ENCODE results near the gene SFXN1.

SFXN1 gene

GRCh38 chr5:175466700-175467318 is 11.6 kb upstream of the SFXN1 start:
- DNase-seq (ENCODE audit: low spot score) = peak; percentile 37

- DNase-seq (ENCODE audit: low spot score) = no peak
These were observed 10.2 kb upstream of the SFXN1 start for GRCh38 chr5:175467983-175468690.

DNA sequence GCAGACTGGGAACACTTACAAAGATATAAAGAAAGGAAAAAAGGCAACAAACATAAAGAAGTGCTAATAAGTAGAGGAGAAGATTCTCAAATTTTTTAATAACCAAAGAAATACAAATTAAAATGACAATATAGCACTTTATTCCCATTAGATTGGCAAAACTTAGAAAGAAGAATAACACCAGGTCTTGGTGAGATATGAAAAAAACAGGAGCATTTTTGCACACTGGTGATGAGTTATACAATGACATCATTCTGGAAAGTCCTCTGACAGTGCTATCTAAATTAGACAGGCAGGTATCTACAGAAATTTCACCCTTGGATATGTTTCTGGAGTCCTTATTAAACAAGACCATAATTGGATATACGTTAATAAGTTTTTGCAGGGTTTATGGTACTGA is 9.5 kb upstream of the SFXN1 start:
- DNase-seq (ENCODE audit: low spot score) = no peak

DNA sequence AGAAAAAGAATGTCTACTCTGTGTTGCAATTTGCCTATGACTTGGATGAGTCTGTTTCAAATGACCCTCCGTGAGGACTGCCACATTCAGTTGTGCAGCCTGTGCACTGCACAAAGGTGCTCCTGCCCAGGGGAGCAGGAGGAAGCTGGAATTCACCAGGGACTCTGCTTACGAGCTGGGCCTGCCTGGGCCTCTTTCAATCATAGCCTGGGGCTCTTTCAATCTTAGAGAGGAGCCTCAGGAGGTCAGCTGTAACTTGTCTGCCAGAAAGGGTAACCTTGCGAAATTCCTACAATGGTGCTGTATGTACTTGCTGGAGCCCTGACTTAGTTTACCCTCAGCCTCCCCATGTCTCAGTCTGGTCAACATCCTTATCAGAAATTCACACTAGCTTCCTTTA is 8.4 kb upstream of the SFXN1 start:
- DNase-seq (ENCODE audit: low spot score) = no peak

DNA sequence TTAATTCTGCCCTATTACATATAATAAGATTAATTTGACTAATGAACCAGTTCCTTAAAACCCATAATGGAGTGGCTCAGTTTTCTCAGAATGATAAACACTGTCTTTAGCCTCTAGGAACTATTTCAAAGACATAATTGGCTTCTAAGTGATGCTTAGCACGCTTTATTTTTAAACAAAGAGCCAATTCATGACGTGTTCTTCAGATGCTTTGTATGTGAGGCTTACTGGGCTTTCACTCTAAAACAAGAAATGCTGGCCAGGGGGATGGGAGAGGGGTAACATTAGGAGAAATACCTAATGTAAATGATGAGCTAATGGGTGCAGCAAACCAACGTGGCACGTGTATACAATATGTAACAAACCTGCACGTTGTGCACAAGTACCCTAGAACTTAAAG is 7.6 kb upstream of the SFXN1 start:
- no peak for DNase-seq (ENCODE audit: low spot score)

- no peak for DNase-seq (ENCODE audit: low spot score)
These were observed 7.2 kb upstream of the SFXN1 start for GRCh38 chr5:175471196-175471595.

GRCh38 chr5:175471628-175472027 is 6.7 kb upstream of the SFXN1 start:
- DNase-seq (ENCODE audit: low spot score) = no peak

GRCh38 chr5:175472378-175472777 is 6.0 kb upstream of the SFXN1 start:
- DNase-seq (ENCODE audit: low spot score) = no peak

DNA sequence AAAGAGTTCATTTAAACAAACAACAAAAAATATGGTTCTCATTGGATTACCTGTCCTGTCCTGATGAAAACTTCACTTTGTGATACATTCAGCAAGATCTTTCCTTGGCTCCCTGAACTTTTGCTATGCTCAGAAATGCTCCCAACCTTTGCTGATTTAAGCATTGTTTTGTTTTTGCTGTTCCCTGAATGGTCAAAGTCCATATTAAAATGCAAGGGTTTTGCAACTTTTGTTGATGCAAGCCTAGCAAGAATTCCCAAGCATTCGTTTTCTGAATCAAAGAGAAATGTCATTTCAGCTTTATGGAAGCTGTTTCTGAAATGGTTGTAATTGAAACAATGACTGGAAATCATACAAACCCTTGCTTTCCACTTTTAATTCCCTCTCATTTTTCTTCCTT is 3.1 kb upstream of the SFXN1 start:
- DNase-seq (ENCODE audit: low spot score) = no peak

GRCh38 chr5:175477440-175477839 is 920 bp upstream of the SFXN1 start:
- no peak for DNase-seq (ENCODE audit: low spot score)

DNA sequence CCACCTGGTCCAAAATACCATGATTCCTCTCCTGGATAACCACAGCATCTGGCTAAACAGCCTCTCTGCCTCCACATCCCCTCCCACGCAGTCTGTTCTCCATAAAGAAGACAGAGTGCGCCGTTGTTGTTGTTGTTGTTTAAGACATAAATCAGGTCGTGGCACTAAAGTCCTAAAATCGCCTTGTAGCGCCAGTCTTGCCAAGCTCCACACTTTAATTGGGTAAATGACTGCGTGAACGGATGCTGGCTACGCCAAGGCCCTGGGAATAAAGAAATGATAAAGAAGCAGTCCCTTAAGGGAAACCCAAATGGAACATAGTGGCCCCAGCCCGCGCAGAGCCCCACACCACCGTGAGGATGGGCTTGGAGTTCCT is 364 bp upstream of the SFXN1 start:
- DNase-seq (ENCODE audit: low spot score) = no peak

DNA sequence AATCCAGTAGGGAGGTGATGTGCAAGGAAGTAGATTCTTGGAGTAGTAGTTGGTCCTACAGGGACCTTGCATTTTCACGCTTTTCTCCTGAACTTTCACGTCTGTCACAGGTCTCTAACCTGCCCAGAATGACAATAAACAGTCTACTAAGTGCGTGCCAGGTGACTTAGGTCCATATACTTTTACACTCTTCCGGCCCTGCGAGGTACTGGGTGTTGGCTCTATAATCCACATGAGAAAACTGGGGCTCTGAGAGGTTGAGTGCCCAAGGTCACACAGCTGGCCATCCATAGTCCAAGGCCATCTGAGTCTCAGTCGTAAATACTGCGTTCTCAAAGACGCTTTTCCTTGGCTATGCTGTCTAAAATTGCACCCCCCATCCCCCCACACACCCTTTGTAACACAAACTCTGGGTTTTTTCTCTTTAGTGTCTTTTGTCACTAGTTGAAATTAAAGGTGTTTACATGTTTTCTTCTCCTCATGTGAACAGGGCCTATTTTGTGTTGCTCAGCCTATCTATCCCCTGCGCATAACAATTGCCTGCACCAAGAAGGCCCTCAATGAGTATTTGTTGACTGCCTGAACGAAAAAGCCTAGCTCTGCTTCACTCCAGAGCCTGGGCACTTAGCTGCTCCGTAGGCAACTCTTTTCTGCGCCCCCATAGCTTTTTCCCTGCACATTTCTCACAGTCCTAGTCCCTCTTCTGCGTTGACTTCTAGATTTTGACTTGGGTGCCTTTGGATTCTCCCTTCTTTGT is 943 bp downstream of the SFXN1 start:
- DNase-seq (ENCODE audit: low spot score) = no peak

DNA sequence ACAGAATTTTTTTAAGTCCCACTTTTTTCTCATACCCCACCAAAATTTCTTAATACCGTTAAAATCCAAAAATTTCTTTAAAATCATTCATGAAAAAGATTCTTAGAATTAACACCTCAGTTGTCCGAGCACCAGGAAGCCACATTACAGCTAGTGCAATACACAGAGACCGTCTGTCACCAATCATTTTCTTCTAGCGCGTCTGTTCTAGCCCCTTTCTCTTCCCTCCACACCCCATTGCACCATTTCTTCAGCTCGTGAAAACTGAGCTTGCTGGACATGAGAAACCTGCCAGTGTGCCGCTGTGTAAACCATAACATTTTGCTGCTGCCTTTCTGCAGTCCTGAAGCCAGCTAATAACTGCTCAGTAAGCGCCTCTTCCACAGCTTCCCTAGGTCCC is 5.0 kb downstream of the SFXN1 start:
- DNase-seq (ENCODE audit: low spot score) = no peak

DNA sequence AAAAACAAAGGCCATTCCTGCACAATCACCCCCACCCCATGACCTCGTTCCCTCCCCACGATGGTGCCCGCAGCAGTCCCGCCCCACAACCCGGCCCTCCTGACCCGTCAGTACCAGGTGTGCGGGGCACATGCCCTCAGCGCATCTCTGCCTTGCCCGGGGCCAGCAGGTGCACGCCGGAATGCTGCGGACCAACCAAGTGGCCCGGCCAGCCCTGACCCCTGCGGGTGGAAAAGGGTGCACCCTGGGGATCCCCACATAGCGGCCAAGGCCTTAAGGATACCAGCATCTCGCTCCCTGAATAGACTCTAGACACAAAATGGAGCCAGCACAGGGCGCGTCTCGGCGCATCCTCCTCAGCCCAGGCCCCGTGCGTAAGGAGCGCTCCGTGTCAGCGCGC is 6.0 kb downstream of the SFXN1 start:
- DNase-seq (ENCODE audit: low spot score) = no peak

DNA sequence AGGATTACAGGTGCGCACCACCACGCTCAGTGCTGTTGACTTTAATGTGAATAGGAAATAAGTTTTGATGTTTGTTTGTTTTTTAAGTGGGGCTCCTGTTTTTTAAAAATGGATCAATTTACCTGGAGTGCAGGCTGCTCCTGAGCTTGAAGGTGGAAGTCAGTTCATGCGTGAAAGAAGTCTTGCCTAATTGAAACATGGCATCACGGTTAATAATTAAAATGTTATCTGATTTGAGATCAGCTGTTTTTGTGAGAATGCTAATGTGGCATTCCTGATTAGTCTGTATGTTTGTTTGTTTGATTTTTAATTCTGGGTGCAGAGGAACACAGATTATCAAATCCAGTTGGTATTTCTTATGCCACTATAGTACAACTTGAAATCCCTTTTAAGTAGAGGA is 6.5 kb downstream of the SFXN1 start:
- no peak for DNase-seq (ENCODE audit: low spot score)

GRCh38 chr5:175485631-175486030 is 7.3 kb downstream of the SFXN1 start:
- no peak for DNase-seq (ENCODE audit: low spot score)

GRCh38 chr5:175487514-175488222 is 9.3 kb downstream of the SFXN1 start:
- no peak for DNase-seq (ENCODE audit: low spot score)

GRCh38 chr5:175489693-175490443 is 11.5 kb downstream of the SFXN1 start:
- DNase-seq (ENCODE audit: low spot score) = no peak

DNA sequence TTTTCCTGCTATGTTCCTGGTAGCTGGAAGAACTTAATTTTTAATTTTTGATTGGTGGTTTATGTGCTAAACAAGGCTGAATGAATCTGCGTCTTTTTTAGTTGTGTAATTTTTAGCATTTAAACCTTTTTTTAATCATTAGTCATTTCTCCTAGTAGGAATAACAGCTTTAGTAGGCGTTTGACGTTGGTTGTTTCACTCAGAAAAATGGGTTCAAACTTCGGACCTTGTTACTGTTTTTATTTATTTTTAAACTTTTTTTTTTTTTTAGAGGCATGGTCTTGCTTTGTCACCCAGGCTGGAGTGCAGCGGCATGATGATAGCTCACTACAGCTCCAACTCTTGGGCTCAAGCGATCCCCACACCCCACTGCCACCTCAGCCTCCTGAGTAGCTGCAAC is 12.9 kb downstream of the SFXN1 start:
- DNase-seq (ENCODE audit: low spot score) = no peak

DNA sequence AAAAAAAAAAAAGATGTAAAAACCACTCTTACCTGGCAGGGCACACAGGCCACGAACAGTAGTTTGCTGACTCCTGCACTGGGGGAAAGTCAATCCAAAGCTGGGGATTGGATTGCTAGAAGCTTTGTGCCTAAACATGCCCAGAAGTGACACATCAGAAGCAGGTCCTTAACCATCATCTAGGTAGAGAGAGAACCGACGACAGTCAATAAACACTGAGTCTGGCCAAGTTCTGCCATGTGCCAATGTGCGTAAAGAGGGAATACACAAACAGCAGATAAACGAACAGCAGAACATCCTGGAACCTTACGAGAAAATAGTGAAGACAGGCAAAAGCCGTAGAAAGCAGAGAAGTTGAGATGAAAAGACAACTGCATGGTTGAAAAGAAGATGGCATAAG is 14.9 kb downstream of the SFXN1 start:
- no peak for DNase-seq (ENCODE audit: low spot score)

DNA sequence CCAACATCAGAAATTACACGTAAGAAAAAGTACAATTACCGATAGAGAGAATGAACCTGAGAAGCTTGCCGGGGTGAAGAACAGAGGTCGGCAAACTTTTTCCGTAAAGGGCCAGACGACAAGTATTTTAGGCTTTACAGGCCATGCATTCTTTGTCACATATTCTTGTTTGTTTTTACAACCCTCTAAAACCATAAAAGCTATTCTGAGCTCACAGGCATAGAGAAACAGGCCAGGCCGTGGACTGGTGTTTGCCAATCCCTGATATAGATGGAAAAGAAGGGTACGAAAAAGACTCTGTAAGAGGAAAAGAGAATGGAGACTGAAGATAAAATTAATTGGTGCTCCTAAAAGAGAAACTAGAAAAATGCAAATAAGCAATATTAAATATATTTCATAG is 15.4 kb downstream of the SFXN1 start:
- no peak for DNase-seq (ENCODE audit: low spot score)

All from cerebellar cortex (tissue), 1 donor.